ENCODE measurements around the gene AR.

The AR gene

DNA sequence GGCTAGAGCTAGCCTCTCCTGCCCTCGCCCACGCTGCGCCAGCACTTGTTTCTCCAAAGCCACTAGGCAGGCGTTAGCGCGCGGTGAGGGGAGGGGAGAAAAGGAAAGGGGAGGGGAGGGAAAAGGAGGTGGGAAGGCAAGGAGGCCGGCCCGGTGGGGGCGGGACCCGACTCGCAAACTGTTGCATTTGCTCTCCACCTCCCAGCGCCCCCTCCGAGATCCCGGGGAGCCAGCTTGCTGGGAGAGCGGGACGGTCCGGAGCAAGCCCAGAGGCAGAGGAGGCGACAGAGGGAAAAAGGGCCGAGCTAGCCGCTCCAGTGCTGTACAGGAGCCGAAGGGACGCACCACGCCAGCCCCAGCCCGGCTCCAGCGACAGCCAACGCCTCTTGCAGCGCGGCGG, at the start of gene AR:
Gene AR (plus strand): TSS at position 204 of the 400 bp plus-strand sequence. CDS start 1,126 bp downstream, outside the sequence.
- DNase-seq (ENCODE audit: low read depth): no peak

- DNase-seq (ENCODE audit: low read depth): no peak
Observed at GRCh38 chrX:67500617-67501016, 43.2 kb upstream of the AR start.

- no peak for DNase-seq (ENCODE audit: low read depth)
Observed at GRCh38 chrX:67503004-67503403, 40.8 kb upstream of the AR start.

- no peak for DNase-seq (ENCODE audit: low read depth)
Observed at GRCh38 chrX:67503453-67503852, 40.4 kb upstream of the AR start.

DNA sequence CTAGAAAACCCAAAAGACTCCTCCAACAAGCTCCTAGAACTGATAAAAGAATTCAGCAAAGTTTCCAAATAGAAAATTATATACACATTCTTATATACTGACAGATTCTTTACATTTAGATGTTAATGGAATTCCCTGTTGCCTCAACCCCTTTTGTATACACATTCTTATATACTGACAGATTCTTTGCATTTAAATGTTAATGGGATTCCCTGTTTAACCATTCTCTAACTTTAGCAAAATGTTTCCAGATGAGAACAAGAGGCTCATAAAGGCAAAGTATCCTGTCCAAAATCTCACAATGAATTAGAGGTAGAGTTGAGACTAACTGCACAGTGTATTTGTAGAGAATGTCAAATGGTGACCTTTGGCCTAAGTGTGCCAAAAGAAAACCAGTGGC, 23.1 kb upstream of the AR start:
- DNase-seq (ENCODE audit: low read depth): no peak

- DNase-seq (ENCODE audit: low read depth): no peak
Observed at GRCh38 chrX:67523002-67523681, 20.7 kb upstream of the AR start.

- DNase-seq (ENCODE audit: low read depth): no peak
Observed at GRCh38 chrX:67523932-67524331, 19.9 kb upstream of the AR start.

GRCh38 chrX:67524428-67524827, 19.4 kb upstream of the AR start:
- DNase-seq (ENCODE audit: low read depth): no peak

DNA sequence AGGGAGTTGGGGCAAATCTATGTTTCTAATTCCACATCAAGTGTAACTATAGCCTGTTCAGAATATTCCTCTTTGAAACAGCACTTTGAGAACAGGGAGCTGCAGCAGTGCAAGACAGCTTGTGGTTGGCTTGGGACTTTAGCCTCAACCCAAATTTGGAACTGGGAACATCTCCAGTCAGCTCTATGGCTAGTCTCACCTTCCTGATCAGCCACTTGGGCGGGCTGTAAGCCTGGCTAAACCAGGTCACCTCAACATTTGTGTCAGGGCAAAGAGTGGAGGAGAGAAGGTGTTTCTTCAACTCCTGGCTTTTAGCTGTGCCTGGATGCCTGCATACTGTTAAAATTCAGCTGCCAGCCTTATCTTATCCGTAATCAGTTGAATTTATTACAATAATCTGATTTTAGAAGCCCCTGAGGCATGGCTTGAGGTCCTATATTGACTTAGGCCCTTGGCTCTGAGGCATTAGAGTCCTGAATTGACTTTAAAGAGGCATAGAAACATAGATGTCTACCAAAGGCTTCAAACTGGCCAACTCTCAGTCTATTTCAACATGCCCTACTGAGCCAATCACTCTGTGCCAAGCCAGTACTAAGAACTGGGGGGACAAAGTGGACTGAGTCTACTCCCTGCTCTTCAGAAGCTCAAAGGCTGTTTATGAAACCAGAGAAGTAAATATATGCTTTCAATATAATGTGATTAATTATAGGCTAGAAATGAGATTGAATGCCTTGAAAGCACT, 18.7 kb upstream of the AR start:
- no peak for DNase-seq (ENCODE audit: low read depth)

DNA sequence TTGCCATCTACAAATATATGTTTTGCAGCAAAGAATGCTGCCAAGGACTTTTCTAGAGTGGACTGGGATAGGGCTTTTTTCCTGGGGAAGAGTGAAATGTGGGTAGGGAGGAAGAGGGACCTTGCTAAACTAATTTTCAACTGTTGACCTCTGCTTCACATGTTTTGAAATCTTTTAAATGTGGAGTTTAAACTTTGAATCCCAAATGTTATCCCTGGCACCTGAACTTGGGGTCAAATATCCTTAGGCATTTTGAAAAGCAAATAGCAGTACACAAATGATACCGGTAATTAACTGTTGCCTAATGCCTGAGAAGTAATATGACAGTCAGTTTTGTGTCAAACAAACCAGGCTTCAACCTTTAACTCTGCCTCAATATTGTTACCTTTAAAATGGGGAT, 7.3 kb upstream of the AR start:
- no peak for DNase-seq (ENCODE audit: low read depth)

- no peak for DNase-seq (ENCODE audit: low read depth)
Observed at GRCh38 chrX:67538383-67538782, 5.4 kb upstream of the AR start.

DNA sequence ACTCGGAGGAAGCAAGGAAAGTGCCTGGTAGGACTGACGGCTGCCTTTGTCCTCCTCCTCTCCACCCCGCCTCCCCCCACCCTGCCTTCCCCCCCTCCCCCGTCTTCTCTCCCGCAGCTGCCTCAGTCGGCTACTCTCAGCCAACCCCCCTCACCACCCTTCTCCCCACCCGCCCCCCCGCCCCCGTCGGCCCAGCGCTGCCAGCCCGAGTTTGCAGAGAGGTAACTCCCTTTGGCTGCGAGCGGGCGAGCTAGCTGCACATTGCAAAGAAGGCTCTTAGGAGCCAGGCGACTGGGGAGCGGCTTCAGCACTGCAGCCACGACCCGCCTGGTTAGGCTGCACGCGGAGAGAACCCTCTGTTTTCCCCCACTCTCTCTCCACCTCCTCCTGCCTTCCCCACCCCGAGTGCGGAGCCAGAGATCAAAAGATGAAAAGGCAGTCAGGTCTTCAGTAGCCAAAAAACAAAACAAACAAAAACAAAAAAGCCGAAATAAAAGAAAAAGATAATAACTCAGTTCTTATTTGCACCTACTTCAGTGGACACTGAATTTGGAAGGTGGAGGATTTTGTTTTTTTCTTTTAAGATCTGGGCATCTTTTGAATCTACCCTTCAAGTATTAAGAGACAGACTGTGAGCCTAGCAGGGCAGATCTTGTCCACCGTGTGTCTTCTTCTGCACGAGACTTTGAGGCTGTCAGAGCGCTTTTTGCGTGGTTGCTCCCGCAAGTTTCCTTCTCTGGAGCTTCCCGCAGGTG, 637 bp downstream of the AR start:
- DNase-seq (ENCODE audit: low read depth): no peak

GRCh38 chrX:67545036-67545821, 1.4 kb downstream of the AR start:
- no peak for DNase-seq (ENCODE audit: low read depth)

DNA sequence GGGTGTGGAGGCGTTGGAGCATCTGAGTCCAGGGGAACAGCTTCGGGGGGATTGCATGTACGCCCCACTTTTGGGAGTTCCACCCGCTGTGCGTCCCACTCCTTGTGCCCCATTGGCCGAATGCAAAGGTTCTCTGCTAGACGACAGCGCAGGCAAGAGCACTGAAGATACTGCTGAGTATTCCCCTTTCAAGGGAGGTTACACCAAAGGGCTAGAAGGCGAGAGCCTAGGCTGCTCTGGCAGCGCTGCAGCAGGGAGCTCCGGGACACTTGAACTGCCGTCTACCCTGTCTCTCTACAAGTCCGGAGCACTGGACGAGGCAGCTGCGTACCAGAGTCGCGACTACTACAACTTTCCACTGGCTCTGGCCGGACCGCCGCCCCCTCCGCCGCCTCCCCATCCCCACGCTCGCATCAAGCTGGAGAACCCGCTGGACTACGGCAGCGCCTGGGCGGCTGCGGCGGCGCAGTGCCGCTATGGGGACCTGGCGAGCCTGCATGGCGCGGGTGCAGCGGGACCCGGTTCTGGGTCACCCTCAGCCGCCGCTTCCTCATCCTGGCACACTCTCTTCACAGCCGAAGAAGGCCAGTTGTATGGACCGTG, 2.2 kb downstream of the AR start:
- no peak for DNase-seq (ENCODE audit: low read depth)

GRCh38 chrX:67546496-67547423, 2.9 kb downstream of the AR start:
- DNase-seq (ENCODE audit: low read depth): no peak

GRCh38 chrX:67555578-67556203, 11.9 kb downstream of the AR start:
- no peak for DNase-seq (ENCODE audit: low read depth)

- no peak for DNase-seq (ENCODE audit: low read depth)
Observed at GRCh38 chrX:67558267-67558666, 14.4 kb downstream of the AR start.

DNA sequence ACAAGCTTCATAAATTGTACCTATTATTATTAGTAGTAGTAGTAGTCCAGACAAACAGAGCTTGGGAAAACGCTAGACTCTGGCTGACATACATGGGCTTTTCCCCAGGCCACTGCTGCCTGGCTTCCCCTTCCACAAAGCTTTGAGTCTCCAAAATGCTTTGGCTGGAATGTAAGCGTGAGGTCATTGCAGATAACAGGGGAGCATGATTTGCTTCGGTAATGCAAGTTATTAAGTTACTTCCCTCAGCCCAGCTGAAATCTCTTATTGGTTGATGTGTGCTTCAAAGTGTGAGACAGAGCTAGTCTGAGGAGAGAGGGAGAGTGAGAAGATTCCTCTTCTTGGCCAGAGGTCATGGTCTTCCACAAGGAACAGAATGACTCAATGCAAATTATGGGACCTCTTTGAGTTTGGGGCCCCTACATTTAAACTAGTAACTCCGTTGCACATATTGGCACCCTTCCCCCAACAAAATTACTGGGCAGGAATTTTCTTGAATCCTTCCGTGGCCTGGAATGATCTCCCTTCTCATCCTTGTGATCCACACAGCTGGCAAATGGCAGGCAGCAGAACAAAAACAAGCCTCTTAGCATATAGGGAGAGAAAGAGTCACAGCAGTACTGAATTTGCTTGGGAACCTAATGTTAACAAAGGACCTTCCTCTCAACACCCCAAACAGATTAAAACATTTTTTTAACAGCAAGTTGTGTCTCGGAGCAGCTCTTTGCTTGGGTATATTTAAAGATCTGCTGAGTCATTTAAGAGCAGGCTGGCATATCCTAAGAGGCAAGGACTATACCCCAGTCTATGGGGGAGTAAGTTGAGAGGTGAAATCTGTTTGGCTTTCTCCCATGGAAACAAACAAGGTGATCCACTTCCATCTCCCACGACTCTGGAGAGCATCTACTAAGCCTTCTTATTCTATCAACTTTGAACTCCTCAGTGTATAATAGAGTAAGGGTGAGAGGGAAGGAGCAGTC, 19.9 kb downstream of the AR start:
- DNase-seq (ENCODE audit: low read depth): no peak

GRCh38 chrX:67564475-67564874, 20.7 kb downstream of the AR start:
- no peak for DNase-seq (ENCODE audit: low read depth)

Data from non-pigmented ciliary epithelial cell (primary cell).